GM19043 (cell line): ENCODE measurements around the gene GLI1.
"Not testable (repeated sequence)": the region's sequence is repeated elsewhere in the genome, so short reads cannot be mapped to it uniquely, and the experiment has no call there.

ENCODE experiments used
- ATAC-seq: cut with Tn5 transposase; IDR thresholded peaks from one replicate; pipeline ENCODE4 v1.9.1; 2021; ENCODE audit warnings: low read depth; ENCODE audit not compliant: unreplicated experiment

GLI1 gene

GRCh38 chr12:57459750-57460467 lies at the start of gene GLI1:
Gene GLI1 (plus strand): TSS chr12:57459785. CDS start chr12:57463692, 3,907 bp downstream.
- ATAC-seq: no peak

DNA sequence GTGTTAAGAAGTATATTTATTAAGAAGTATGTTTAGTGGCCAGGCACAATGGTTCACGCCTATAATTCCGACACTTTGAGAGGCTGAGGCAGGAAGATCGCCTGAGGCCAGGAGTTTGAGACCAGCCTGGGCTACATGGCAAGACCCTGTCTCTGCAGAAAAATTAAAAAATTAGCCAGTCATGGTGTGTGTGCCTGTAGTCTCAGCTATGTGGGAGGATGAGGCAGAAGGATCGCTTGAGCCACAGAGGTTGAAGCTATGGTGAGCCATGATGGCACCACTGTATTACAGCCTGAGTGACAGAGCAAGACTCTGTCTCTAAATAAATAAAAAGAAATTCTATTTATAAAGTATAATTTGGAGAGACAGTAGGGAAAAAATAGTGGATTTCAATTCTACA lies 49.1 kb upstream of the GLI1 start:
- no peak for ATAC-seq

DNA sequence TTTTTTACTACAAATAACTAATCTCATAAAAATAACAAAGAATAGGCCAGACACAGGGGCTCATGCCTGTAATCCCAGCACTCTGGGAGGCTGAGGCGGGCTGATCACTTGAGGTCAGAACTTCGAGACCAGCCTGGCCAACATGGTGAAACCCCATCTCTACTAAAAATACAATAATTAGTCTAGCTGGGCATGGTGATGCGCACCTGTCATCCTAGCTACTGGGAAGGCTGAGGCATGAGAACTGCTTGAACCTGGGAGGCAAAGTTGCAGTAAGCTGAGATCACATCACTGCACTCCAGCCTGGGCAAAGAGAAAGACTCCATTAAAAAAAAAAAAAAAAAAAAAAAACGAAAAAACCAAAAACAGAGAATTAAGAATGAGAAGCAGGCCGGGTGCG lies 45.4 kb upstream of the GLI1 start:
- not testable (repeated sequence) for ATAC-seq

DNA sequence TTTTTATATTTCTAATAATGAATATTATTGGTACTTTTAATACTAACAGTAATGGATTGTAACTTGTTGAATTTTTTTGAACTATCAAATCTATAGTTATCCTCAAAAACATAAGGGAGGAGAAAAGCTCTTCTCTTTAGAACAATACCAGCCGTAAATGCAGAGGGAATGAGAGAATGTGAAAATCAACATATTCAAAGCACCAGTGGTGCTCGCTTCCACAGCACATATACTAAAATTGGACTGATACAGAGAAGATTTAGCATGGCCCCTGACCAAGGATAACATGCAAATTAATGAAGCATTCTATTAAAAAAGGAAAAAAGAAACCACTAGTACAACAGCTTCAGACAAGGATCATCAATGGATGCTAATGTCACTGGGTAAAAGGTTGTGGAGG lies 44.5 kb upstream of the GLI1 start:
- ATAC-seq: no peak

GRCh38 chr12:57416039-57416996 lies 43.3 kb upstream of the GLI1 start:
- no peak for ATAC-seq

- ATAC-seq: no peak
Measured at GRCh38 chr12:57418255-57418654, 41.3 kb upstream of the GLI1 start.

GRCh38 chr12:57419495-57419894 lies 40.1 kb upstream of the GLI1 start:
- no peak for ATAC-seq

DNA sequence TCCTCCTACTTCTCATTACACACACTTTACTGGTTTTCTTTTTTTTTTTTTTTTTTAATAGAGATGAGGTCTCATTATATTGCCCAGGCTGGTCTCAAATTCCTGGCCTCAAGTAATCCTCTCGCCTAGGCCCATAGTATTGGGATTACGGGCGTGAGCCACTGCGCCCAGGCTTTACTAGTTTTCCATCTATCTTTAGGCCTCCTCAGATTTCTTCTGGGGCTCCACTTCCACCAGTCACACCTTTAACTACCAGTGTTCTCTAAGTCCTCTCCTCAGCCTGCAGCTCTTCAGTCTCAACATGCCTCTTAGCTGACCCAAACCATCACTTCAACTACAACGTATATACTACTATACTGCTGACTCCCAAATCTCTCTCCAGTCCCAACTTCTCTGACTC lies 39.1 kb upstream of the GLI1 start:
- no peak for ATAC-seq

DNA sequence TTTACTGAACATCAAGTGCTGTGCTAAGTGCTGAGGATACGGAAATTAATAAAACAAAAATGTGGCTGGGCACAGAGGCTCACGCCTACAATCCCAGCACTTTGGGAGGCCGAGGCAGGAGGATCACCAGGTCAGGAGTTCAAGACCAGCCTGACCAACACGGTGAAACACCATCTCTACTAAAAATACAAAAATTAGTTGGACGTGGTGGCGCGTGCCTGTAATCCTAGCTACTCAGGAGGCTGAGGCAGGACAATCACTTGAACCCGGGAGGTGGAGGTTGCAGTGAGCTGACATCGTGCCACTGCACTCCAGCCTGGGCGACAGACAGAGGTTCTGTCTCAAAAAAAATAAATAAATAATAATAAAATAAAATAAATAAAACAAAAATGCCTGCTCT lies 32.6 kb upstream of the GLI1 start:
- not testable (repeated sequence) for ATAC-seq

GRCh38 chr12:57428965-57429364 lies 30.6 kb upstream of the GLI1 start:
- no peak for ATAC-seq

DNA sequence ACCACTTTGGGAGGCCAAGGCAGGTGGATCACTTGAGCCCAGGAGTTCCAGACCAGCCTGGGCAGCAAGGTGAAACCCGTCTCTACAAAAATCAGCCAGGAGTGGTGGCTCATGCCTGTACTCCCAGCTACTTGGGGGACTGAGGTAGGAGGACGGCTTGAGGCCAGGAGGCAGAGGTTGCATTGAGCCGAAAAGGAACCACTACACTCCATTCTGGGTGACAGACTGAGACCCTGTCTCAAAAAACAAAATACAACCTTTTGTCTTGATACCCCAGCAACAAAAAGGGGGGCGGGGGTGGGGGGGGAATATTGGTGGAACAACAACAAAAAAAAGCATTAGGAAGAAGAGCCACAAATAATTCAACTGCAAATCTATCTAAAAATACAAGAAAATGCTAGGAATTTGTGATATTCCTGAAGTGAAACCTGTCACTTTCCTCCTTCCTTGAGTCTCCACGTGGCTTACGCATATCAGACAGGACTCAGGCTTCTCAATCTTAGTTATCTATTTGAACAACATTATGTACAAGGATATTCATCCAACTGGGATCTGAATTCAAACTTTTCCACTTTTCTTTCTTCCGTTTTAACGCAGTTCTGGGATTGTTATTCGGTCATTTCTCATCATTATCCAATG lies 30.0 kb upstream of the GLI1 start:
- ATAC-seq: no peak

DNA sequence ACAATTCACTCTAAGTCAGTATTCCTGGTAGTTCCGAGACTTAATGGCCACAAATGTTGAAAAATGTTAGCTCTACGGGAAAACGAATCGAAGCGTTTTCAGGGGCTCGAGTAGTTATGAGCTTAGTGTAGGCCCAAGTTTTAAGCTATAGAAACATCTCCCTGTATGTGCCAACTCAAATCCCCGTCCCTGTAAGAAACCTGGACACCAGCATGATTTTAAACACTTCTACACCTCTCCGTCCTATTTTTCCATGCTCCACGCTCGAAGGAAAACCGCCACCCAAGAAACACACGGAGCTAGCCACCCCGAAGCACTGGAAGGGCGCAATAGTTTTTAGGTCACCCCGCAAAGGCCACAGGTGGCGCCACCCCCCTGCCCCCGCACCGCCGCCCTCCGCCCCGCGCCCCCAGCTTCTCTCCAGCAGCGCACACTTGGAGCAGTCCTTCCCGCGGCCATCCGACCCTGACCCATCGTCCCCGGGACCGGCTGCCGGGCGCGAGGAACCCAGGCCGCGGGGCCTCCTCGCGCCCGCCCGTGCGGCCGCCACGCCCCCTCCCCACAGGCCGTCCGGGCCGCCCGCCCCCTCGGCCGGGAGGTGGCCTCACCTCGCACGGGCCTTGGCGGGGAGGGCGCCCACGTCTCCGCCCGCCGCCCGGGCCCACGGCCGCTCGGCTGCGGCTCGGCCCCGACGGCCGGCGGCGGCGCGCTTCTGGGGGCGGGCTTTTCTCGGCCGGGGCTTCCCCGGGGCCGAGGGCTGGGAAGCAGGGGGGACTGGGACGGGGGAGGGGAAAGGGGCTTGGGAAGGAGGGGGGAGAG lies 29.3 kb upstream of the GLI1 start:
- ATAC-seq: peak; percentile 43

- peak; percentile 94 for ATAC-seq
Measured at GRCh38 chr12:57430931-57431566, 28.5 kb upstream of the GLI1 start, which contains the start of gene R3HDM2. Gene R3HDM2 (minus strand): TSS chr12:57431043. CDS start chr12:57310428, 120,615 bp downstream.

DNA sequence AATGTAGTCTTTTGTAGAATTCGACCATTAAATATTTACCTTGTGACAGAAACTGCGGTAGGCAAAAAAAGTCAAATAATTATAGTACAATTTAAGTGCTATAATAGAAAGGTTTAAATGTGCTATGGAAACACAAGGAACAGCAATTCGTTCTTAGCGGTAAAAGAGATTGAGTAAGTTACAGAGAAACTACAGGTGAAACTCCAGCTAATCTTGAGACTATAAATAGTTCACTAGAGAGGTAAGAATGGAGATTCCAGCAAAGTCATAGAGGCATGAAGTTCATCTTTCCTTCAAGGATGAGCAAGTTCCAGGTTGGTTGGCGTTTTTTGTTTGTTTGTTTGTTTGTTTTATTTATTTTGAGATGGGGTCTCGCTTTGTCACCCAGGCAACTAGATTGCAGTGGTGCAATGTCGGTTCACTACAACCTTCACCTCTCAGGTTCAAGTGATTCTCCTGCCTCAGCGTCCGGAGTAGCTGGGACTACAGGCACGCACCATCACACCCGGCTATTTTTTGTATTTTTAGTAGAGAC lies 27.9 kb upstream of the GLI1 start:
- ATAC-seq: no peak

DNA sequence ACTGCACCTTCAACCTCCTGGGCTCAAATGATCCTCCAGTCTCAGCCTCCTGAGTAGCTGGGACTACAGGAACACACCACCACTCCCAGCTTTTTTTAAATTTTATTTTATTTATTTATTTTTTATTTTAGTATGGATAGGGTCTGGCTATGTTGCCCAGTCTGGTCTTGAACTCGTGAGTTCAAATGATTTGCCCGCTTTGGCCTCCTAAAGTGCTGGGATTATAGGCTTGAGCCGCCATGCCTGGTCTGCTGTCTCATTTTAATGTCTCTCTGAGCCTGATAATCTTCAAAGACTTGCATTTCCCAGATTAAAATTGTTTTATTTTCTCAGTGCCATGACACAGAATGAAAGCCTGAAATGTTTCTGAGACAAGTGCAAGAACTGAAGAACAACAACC lies 26.2 kb upstream of the GLI1 start:
- no peak for ATAC-seq

GRCh38 chr12:57434517-57435223 lies 24.9 kb upstream of the GLI1 start, which contains the start of gene INHBC:
Gene INHBC (plus strand): TSS chr12:57434784. CDS start chr12:57434887, 103 bp downstream.
- ATAC-seq: no peak

DNA sequence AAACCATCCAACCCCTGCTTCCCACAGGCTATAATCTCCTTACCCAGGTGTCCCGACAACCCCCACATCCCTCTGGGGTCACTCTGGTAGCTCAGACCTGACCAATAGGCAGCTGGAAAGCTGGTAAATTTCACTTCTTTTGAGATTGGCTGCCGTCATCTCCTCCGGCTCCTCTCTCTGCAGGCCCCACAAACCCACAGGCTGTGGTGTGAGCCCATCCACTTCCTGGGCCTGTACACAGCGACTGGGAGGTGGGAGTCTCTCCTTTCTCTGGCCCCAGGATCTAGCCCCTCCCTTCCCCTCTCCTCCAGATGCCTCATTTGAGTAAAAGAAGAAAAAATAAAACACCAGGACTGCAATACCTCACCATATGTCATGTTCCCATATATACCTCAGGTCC lies 24.3 kb upstream of the GLI1 start:
- ATAC-seq: no peak

GRCh38 chr12:57438400-57438799 lies 21.2 kb upstream of the GLI1 start:
- ATAC-seq: no peak

DNA sequence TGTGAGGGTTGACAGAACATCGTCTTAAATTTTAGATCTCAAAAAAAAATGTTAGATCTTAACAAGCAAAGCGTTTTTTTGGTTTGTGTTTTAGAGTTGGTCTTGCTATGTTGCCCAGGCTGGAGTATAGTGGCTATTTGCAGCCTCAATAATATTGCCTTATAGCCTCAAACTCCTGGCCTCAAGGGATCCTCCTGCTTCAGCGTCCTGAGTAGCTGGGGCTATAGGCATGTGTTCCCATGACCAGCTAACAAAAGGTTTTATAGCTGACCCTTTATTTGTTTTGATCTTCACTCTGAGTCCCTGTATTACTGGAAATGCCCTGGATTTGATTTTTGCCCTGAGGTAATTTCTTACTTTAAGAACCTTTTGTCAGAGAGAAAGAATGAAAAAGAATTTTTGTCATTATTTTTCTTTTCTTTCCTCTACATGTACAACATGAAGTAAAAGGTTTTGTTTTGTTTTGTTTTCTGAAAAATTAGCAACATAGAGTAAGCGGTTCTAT lies 19.8 kb upstream of the GLI1 start:
- no peak for ATAC-seq
